GM12878 (cell line): ENCODE results near the gene WNT3A. TPM values are rescaled to one million over a fixed set of nuclear protein-coding genes. Genes with fewer than 3 reads are reported as not detected.

ENCODE experiments used
- ATF7 ChIP-seq: fragments of 450-650 bp; IDR thresholded peaks from 2 replicates; pipeline ENCODE4 v1.6.1; 2016; ENCODE audit warnings: low read depth, mild to moderate bottlenecking
- BCL11A ChIP-seq: IDR thresholded peaks from 2 replicates; pipeline ENCODE4 v1.6.1; 2011; ENCODE audit warnings: low read depth, low read length
- BMI1 ChIP-seq: fragments of 450-650 bp; IDR thresholded peaks from 2 replicates; pipeline ENCODE4 v1.6.1; 2016; ENCODE audit warnings: mild to moderate bottlenecking, moderate library complexity, borderline replicate concordance
- CBFB ChIP-seq: IDR thresholded peaks from 2 replicates; pipeline ENCODE4 v1.6.1; 2016; ENCODE audit warnings: antibody characterized with exemption, low read depth
- ESRRA ChIP-seq: IDR thresholded peaks from 2 replicates; pipeline ENCODE4 v1.6.1; 2012; ENCODE audit warnings: mild to moderate bottlenecking, low read length, improper control_type of control experiment
- GABPA ChIP-seq: IDR thresholded peaks from 2 replicates; pipeline ENCODE4 v1.6.1; 2014; ENCODE audit warnings: antibody characterized with exemption, low read depth, mild to moderate bottlenecking, inconsistent platforms
- GATAD2B ChIP-seq: fragments of 450-650 bp; conservative IDR thresholded peaks from 2 replicates; pipeline ENCODE4 v1.6.1; 2017; ENCODE audit warnings: low read depth, mild to moderate bottlenecking, moderate library complexity
- HDAC6 ChIP-seq: fragments of 200-600 bp; sonication (generic); IDR thresholded peaks from one replicate; pipeline ENCODE4 v1.8.0; 2017; ENCODE audit warnings: antibody characterized with exemption; ENCODE audit not compliant: unreplicated experiment
- KLF5 ChIP-seq: fragments of 450-650 bp; IDR thresholded peaks from 2 replicates; pipeline ENCODE4 v1.6.1; 2014; ENCODE audit warnings: mild to moderate bottlenecking; ENCODE audit not compliant: partially characterized antibody
- LARP7 ChIP-seq: fragments of 450-650 bp; IDR thresholded peaks from 2 replicates; pipeline ENCODE4 v1.6.1; 2017; ENCODE audit warnings: mild to moderate bottlenecking
- MYC ChIP-seq: IDR thresholded peaks from 2 replicates; pipeline ENCODE4 v1.6.1; 2011; ENCODE audit warnings: mild to moderate bottlenecking, low read length, moderate library complexity, inconsistent platforms; ENCODE audit not compliant: insufficient read depth, insufficient replicate concordance, insufficient read length, severe bottlenecking
- PAX8 ChIP-seq: fragments of 450-650 bp; IDR thresholded peaks from 2 replicates; pipeline ENCODE4 v1.6.1; 2017; ENCODE audit warnings: mild to moderate bottlenecking, moderate library complexity
- POLR2AphosphoS5 ChIP-seq: IDR thresholded peaks from 2 replicates; pipeline ENCODE4 v1.6.1; 2011; ENCODE audit warnings: mild to moderate bottlenecking, low read length, inconsistent platforms
- RBBP5 ChIP-seq: fragments of 200-600 bp; sonication (generic); conservative IDR thresholded peaks from 2 replicates; pipeline ENCODE4 v1.6.1; 2016
- SMC3 ChIP-seq: IDR thresholded peaks from 2 replicates; pipeline ENCODE4 v1.6.1; 2011; ENCODE audit warnings: low read length, improper control_type of control experiment, borderline replicate concordance
- SREBF1 ChIP-seq: IDR thresholded peaks from 2 replicates; pipeline ENCODE4 v1.6.1; 2012; ENCODE audit warnings: mild to moderate bottlenecking, low read length
- USF1 ChIP-seq: IDR thresholded peaks from 2 replicates; pipeline ENCODE4 v1.6.1; 2011; ENCODE audit warnings: borderline replicate concordance, low read depth, mild to moderate bottlenecking, moderate library complexity, mixed read lengths, low read length; ENCODE audit not compliant: insufficient read depth; ENCODE audit errors: extremely low read length
- YY1 ChIP-seq: IDR thresholded peaks from 2 replicates; pipeline ENCODE4 v1.6.1; 2011; ENCODE audit warnings: low read depth, mild to moderate bottlenecking, low read length
- ZNF622 ChIP-seq: fragments of 450-650 bp; IDR thresholded peaks from 2 replicates; pipeline ENCODE4 v1.6.1; 2017; ENCODE audit warnings: mild to moderate bottlenecking, inconsistent platforms
- polyA plus RNA-seq, 11 experiments: library from polyadenylated mRNA; depleted of rRNA in 4 of 11; unstranded in 6 of 11; stranded (reverse) in 5 of 11; fragments of >200 nt; fragmentation: Nextera tagmentation in 4 of 11; fragmentation: Illumina TruSeq in 1 of 11; extraction: Ambion mirVana in 4 of 11; extraction: Trizol in 1 of 11; gene quantifications; 1 replicate in 1 of 11; 2 replicates in 10 of 11; pipeline versions ENCODE4 v1.2.1 to v1.2.3, GENCODE V29; 2011 to 2016; ENCODE audit warnings: inconsistent platforms in 2 of 11, missing spikeins in 2 of 11, low read depth in 1 of 11
- total RNA-seq, 4 experiments: library from RNA; depleted of rRNA in 3 of 4; stranded (reverse); fragments of >200 nt in 3 of 4; fragmentation: Illumina TruSeq in 1 of 4; extraction: Trizol in 1 of 4; gene quantifications; 2 replicates each; pipeline versions ENCODE4 v1.2.1 to v1.2.3, GENCODE V29; 2013 to 2021
- TF ChIP-seq, protein P1 (sequence below): fragments of 450-650 bp; IDR thresholded peaks from 2 replicates; pipeline ENCODE4 v1.6.1; 2017; ENCODE audit warnings: antibody characterized with exemption, mild to moderate bottlenecking, moderate library complexity
- TF ChIP-seq, protein P2 (sequence below): fragments of 450-650 bp; formaldehyde crosslinking; IDR thresholded peaks from 2 replicates; pipeline ENCODE4 v1.4.0; 2022; ENCODE audit warnings: mild to moderate bottlenecking, moderate library complexity
- TF ChIP-seq, protein P3 (sequence below): IDR thresholded peaks from 2 replicates; pipeline ENCODE4 v1.6.1; 2012; ENCODE audit warnings: low read depth, low read length, improper control_type of control experiment

Gene WNT3A
- total and polyA plus RNA-seq, 10 of the 15 experiments (the other 5 are each of a cell fraction or from before 2014, with no cell fraction given): 0.16 TPM; not detected in 9

GRCh38 chr1:228090613-228091081 is 83.8 kb downstream of the WNT3A start (continued):
- TF ChIP-seq BMI1: no peak
- TF ChIP-seq YY1: no peak
- no peak for TF ChIP-seq SREBF1
- TF ChIP-seq RBBP5: no peak
- TF ChIP-seq SMC3: no peak
- TF ChIP-seq KLF5: no peak
- TF ChIP-seq HDAC6: no peak
- no peak for TF ChIP-seq USF1
- TF ChIP-seq, protein P1, sequence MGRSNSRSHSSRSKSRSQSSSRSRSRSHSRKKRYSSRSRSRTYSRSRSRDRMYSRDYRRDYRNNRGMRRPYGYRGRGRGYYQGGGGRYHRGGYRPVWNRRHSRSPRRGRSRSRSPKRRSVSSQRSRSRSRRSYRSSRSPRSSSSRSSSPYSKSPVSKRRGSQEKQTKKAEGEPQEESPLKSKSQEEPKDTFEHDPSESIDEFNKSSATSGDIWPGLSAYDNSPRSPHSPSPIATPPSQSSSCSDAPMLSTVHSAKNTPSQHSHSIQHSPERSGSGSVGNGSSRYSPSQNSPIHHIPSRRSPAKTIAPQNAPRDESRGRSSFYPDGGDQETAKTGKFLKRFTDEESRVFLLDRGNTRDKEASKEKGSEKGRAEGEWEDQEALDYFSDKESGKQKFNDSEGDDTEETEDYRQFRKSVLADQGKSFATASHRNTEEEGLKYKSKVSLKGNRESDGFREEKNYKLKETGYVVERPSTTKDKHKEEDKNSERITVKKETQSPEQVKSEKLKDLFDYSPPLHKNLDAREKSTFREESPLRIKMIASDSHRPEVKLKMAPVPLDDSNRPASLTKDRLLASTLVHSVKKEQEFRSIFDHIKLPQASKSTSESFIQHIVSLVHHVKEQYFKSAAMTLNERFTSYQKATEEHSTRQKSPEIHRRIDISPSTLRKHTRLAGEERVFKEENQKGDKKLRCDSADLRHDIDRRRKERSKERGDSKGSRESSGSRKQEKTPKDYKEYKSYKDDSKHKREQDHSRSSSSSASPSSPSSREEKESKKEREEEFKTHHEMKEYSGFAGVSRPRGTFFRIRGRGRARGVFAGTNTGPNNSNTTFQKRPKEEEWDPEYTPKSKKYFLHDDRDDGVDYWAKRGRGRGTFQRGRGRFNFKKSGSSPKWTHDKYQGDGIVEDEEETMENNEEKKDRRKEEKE: no peak
- TF ChIP-seq, protein P2, sequence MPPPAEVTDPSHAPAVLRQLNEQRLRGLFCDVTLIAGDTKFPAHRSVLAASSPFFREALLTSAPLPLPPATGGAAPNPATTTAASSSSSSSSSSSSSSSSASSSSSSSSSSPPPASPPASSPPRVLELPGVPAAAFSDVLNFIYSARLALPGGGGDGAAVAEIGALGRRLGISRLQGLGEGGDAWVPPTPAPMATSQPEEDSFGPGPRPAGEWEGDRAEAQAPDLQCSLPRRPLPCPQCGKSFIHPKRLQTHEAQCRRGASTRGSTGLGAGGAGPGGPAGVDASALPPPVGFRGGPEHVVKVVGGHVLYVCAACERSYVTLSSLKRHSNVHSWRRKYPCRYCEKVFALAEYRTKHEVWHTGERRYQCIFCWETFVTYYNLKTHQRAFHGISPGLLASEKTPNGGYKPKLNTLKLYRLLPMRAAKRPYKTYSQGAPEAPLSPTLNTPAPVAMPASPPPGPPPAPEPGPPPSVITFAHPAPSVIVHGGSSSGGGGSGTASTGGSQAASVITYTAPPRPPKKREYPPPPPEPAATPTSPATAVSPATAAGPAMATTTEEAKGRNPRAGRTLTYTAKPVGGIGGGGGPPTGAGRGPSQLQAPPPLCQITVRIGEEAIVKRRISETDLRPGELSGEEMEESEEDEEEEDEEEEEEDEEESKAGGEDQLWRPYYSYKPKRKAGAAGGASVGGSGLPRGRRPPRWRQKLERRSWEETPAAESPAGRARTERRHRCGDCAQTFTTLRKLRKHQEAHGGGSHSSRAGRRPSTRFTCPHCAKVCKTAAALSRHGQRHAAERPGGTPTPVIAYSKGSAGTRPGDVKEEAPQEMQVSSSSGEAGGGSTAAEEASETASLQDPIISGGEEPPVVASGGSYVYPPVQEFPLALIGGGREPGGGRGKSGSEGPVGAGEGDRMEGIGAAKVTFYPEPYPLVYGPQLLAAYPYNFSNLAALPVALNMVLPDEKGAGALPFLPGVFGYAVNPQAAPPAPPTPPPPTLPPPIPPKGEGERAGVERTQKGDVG (CRISPR knock-in tag): no peak
- no peak for TF ChIP-seq ATF7
- no peak for TF ChIP-seq LARP7
- no peak for TF ChIP-seq CBFB
- no peak for TF ChIP-seq GABPA
- no peak for TF ChIP-seq MYC
- TF ChIP-seq ESRRA: no peak
- no peak for TF ChIP-seq ZNF622
- TF ChIP-seq GATAD2B: no peak
- TF ChIP-seq BCL11A: no peak
- TF ChIP-seq, protein P3, sequence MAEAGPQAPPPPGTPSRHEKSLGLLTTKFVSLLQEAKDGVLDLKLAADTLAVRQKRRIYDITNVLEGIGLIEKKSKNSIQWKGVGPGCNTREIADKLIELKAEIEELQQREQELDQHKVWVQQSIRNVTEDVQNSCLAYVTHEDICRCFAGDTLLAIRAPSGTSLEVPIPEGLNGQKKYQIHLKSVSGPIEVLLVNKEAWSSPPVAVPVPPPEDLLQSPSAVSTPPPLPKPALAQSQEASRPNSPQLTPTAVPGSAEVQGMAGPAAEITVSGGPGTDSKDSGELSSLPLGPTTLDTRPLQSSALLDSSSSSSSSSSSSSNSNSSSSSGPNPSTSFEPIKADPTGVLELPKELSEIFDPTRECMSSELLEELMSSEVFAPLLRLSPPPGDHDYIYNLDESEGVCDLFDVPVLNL: no peak
- TF ChIP-seq POLR2AphosphoS5: no peak; the same call in 1 of the 2 replicates
- no peak for TF ChIP-seq PAX8
